Gastroesophageal sphincter (tissue), 4 donors: ENCODE results near the gene RALGPS2. TPM values are rescaled to one million over a fixed set of nuclear protein-coding genes. Genes with fewer than 3 reads are reported as not detected.

Experiments
- ATAC-seq: fragments of 150-250 bp; one replicate; pipeline ENCODE4 v1.9.1; 2016; ENCODE audit warnings: mild to moderate bottlenecking, moderate library complexity
- H3K27ac ChIP-seq, 4 donors: fragments of 200-600 bp; sonication (generic) in 3 of 4; 1 replicate in 3 of 4; 2 replicates in 1 of 4; pipeline ENCODE4 v1.5.1; 2016 to 2019
- H3K27me3 ChIP-seq: fragments of 200-600 bp; sonication (generic); one replicate; pipeline ENCODE4 v1.5.1; 2019
- H3K36me3 ChIP-seq, 2 donors: fragments of 200-600 bp; sonication (generic); one replicate each; pipeline ENCODE4 v1.5.1; 2019; ENCODE audit warnings: control low read depth in 1 of 2
- H3K4me1 ChIP-seq, 3 donors: fragments of 200-600 bp; sonication (generic); 1 replicate in 2 of 3; 2 replicates in 1 of 3; pipeline ENCODE4 v1.5.1; 2016 to 2019; ENCODE audit warnings: control low read depth in 2 of 3
- H3K4me3 ChIP-seq, 2 donors: fragments of 200-600 bp; sonication (generic); one replicate each; pipeline ENCODE4 v1.5.1; 2019; ENCODE audit warnings: mild to moderate bottlenecking in 1 of 2, moderate library complexity in 1 of 2
- H3K9me3 ChIP-seq, 3 donors: fragments of 200-600 bp; sonication (generic); one replicate each; pipeline ENCODE4 v1.5.1; 2017 to 2019; ENCODE audit warnings: control low read depth in 2 of 3
- CTCF ChIP-seq, 4 experiments: fragments of 200-600 bp in 2 of 4; fragments of 450-650 bp in 2 of 4; sonication (generic) in 1 of 4; IDR thresholded peaks; one replicate each; pipeline ENCODE4 v1.5.1; 2017 to 2019; ENCODE audit warnings: antibody characterized with exemption in 4 of 4, mild to moderate bottlenecking in 2 of 4, moderate library complexity in 2 of 4
- EP300 ChIP-seq: sonication (generic); formaldehyde crosslinking; IDR thresholded peaks from one replicate; pipeline ENCODE4 v1.6.1; 2017; ENCODE audit warnings: antibody characterized with exemption, mild to moderate bottlenecking
- POLR2A ChIP-seq, 2 donors: fragments of 450-650 bp; IDR thresholded peaks; one replicate each; pipeline ENCODE4 v1.6.1; 2017; ENCODE audit warnings: antibody characterized with exemption in 2 of 2, mild to moderate bottlenecking in 2 of 2, moderate library complexity in 1 of 2
- POLR2AphosphoS5 ChIP-seq: sonication (generic); formaldehyde crosslinking; IDR thresholded peaks from one replicate; pipeline ENCODE4 v1.6.1; 2017; ENCODE audit warnings: antibody characterized with exemption
- WGBS, 2 donors: methylation state at CpG; one replicate each; pipeline ENCODE4 v1.1.5; 2018; ENCODE audit warnings: low coverage in 1 of 2; 5-methylcytosine and 5-hydroxymethylcytosine counted together
- total RNA-seq, 4 donors: library from RNA; depleted of rRNA; stranded (reverse); fragments of >200 nt; gene quantifications; one replicate each; pipeline ENCODE4 v1.1.0, GENCODE V29; 2016

RALGPS2 gene
- total RNA-seq, 4 donors from 2014 or later: 12.0 to 17.7 (median 15.1) TPM

DNA sequence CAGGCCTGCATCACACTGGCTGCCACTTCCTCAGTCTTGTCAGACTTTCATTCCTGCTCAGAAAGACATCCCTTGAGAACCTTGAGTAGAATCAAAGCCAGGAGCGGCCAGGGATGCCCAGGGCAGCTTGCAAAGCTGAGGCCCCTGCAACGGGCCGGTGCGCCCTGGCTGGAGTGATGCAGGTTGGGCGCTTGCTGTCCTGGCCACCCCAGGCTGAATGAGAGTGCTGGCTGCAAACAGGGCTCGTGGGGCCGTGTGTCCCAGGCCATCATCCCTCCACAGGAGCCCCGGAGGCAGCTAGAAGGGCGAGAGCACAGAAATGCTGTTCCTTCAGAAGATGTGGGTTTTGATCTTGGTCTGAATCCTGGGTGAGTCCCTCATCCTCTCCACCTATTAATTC is 233.4 kb downstream of the RALGPS2 start:
- Histone ChIP-seq H3K27me3 (no peaks in the 10 kb centered on the region), H3K27ac (no peak overlapping the region), H3K36me3 (no peaks in the 10 kb centered on the region), H3K4me3 (no peak overlapping the region), H3K4me1 (peaks cover 0 to 16% (median 9%) of the 10 kb centered on the region in 3 donors), H3K9me3 (no peaks in the 10 kb centered on the region)
- TF ChIP-seq EP300: no peak
- no peak for TF ChIP-seq POLR2AphosphoS5
- TF ChIP-seq CTCF (IDR thresholded peaks at IDR 0.05): no peak
- TF ChIP-seq POLR2A (IDR thresholded peaks at IDR 0.05): no peak
- no peak for ATAC-seq
- WGBS, 2 donors: no CpG with 5 or more reads among the region's 9 CpGs

DNA sequence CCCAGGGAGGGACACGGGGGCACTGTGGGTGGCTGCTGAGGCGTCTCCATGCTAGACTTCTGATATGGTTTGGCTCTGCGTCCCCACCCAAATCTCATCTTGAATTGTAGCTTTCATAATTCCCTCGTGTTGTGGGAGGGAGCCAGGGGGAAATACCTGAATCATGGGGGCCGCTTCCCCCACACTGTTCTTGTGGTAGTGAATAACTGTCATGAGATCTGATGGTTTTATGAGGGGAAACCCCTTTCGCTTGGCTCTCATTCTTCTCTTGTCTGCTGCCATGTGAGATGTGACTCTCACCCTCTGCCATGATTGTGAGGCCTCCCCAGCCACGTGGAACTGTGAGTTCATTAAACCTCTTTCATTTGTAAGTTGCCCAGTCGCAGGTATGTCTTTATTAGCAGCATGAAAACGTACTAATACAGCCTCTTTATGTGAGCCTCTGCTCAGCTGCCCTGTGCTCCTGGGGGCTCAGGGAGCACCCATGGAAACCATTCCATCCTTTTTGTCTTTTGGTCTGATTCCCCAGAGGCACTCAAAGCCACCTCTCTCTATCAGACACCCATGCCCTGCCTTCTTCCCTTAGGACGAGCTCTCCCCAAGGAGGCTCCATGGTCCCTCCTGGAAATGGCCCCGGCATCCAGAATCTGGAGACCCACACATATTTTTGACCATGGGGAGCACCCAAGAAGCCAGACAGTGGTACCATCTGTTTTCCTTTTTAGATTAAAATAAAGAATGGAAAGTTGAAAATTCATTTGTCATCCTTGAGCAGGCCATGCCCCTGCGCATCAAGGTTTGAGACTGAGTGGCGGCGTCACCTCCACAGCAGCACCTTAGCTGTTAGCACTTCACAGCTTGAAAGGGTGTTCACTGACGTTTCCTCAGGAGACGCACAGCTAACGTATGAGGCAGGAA is 234.8 kb downstream of the RALGPS2 start:
- Histone ChIP-seq H3K27ac (no peak overlapping the region), H3K27me3 (no peaks in the 10 kb centered on the region), H3K36me3 (no peaks in the 10 kb centered on the region), H3K4me3 (no peak overlapping the region), H3K4me1 (peaks cover 0 to 9% (median 3%) of the 10 kb centered on the region in 3 donors), H3K9me3 (peaks cover 0 to 2% (median 0%) of the 10 kb centered on the region in 3 donors)
- ATAC-seq: no peak
- 91% methylated on average over 14 of the region's 17 CpGs; no CpG with 5 or more reads in 1 of the 2 donors for WGBS, 2 donors
- no peak for TF ChIP-seq POLR2A (IDR thresholded peaks at IDR 0.05)
- no peak for TF ChIP-seq POLR2AphosphoS5
- no peak for TF ChIP-seq CTCF (IDR thresholded peaks at IDR 0.05)
- no peak for TF ChIP-seq EP300

GRCh38 chr1:178960482-178961240 is 235.6 kb downstream of the RALGPS2 start:
- H3K4me3 ChIP-seq: no peak overlapping the region
- ATAC-seq: no peak
- peaks cover 0 to 8% (median 0%) of the 10 kb centered on the region in 3 donors for H3K9me3 ChIP-seq
- no peaks in the 10 kb centered on the region for H3K36me3 ChIP-seq
- H3K4me1 ChIP-seq: peaks cover 0 to 9% (median 3%) of the 10 kb centered on the region in 3 donors
- no peak for TF ChIP-seq POLR2AphosphoS5
- TF ChIP-seq EP300: no peak
- no peak for TF ChIP-seq POLR2A (IDR thresholded peaks at IDR 0.05)
- no peak for TF ChIP-seq CTCF (IDR thresholded peaks at IDR 0.05)
- 28 to 46% methylated on average over 4 of the region's 9 CpGs for WGBS, 2 donors
- H3K27me3 ChIP-seq: no peaks in the 10 kb centered on the region
- no peak overlapping the region for H3K27ac ChIP-seq

GRCh38 chr1:178961331-178961730 is 236.3 kb downstream of the RALGPS2 start:
- no peak overlapping the region for H3K27ac ChIP-seq
- no peak for TF ChIP-seq CTCF (IDR thresholded peaks at IDR 0.05)
- TF ChIP-seq EP300: no peak
- TF ChIP-seq POLR2A (IDR thresholded peaks at IDR 0.05): no peak
- TF ChIP-seq POLR2AphosphoS5: no peak
- H3K4me3 ChIP-seq: no peak overlapping the region
- no peaks in the 10 kb centered on the region for H3K36me3 ChIP-seq
- ATAC-seq: no peak
- no peaks in the 10 kb centered on the region for H3K27me3 ChIP-seq
- 91 to 100% methylated on average over 1 to 4 of the region's 4 CpGs for WGBS, 2 donors
- peaks cover 0 to 8% (median 0%) of the 10 kb centered on the region in 3 donors for H3K9me3 ChIP-seq
- peaks cover 0 to 9% (median 3%) of the 10 kb centered on the region in 3 donors for H3K4me1 ChIP-seq
